Measurements from ENCODE around the gene ZNF100. TPM values are rescaled to one million over a fixed set of nuclear protein-coding genes. Genes with fewer than 3 reads are reported as not detected.
A peak's percentile ranks its signal among the peaks of the same experiment; 100 is the strongest.

Gene ZNF100
- polyA plus RNA-seq, 4 donors, result 14.1 to 24.7 (median 20.9) TPM

DNA sequence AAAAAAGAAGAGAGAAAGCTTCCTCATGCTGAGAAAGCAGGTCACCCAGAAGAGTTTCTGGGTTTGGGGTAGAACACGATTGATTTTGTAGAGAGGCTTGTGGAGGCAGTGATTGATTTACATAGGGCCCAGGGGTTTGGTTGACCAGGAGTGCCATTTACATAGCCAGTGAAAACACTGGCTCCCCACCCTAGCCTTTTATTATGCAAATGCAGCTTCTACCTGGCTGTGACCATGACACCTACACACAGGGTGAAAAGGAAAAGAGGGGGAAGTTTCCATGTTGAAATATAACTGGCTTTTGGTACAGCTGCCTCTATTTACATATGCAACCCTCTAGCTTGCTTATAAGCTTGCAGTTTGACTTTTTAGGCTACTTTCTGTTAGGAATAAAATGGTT lies 62.0 kb downstream of the ZNF100 start:
- DNase-seq (ENCODE audit: low read depth in 4 of 4, low spot score in 3 of 4), result no peak

- no peak for DNase-seq (ENCODE audit: low read depth in 4 of 4, low spot score in 3 of 4)
Observed at GRCh38 chr19:21704320-21704719, 63.1 kb downstream of the ZNF100 start.

DNA sequence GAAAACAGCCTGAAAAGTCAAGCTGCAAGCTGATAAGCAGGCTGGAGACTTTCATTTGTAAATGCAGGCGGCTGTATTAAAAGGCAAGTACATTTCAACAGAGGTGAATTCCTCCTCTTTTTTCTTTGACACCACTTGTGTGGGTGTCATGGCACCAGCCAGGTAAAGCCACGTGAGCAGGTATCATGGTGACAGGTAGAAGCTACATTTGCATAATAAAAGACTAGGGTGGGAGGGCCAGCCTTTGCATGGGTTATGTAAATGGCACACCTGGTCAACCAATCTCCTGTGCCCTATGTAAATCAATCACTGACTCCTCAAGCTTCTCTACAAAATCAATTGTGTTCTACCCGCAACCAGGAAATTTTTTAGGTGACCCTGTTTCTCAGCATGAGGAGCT lies 68.2 kb downstream of the ZNF100 start:
- DNase-seq (ENCODE audit: low read depth in 4 of 4, low spot score in 3 of 4), result no peak

GRCh38 chr19:21698215-21698614 lies 69.2 kb downstream of the ZNF100 start:
- peak; percentile 5 to 32 (median 27) for DNase-seq (ENCODE audit: low read depth in 4 of 4, low spot score in 3 of 4)

DNA sequence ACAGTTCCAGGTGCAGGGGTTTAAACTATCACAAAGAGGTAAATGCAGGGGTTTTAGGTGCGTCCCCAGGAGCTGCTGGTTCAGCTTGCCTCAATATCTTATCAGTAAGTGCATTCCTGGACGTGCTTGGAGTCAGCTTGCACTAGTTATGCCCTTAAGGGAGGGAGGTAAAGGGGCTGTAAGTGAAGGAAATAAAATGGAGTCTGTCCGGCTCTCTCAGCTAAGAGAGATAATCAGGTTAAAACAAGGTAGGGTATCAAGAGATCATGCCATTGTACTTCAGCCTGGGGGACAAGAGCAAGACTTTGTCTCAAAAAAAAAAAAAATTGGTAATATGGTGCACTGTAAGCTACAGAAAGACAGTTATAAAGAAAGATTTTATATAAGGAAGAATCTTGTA lies 69.7 kb downstream of the ZNF100 start:
- no peak for DNase-seq (ENCODE audit: low read depth in 4 of 4, low spot score in 3 of 4)

- no peak for DNase-seq (ENCODE audit: low read depth in 4 of 4, low spot score in 3 of 4)
Observed at GRCh38 chr19:21694171-21694906, 73.0 kb downstream of the ZNF100 start.

DNA sequence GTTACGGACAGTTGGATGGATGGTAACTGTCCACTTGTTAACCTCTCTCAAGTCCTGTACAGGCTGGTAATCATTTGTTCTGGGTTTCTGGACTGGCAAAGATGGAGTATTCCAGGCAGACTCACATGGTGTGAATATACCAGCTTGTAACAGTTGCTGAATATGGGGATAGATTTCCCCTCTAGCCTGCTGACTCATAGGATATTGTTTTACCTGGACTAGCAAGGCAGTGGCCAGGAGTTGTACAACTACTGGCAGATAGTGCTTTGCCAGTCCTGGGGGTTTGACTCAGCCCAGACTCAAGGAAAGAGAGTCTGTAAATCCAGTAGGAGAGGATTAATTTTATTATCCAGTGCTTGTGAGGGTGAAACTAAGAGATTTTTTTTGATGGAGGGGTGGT lies 74.0 kb downstream of the ZNF100 start:
- DNase-seq (ENCODE audit: low read depth in 4 of 4, low spot score in 3 of 4), result no peak

DNA sequence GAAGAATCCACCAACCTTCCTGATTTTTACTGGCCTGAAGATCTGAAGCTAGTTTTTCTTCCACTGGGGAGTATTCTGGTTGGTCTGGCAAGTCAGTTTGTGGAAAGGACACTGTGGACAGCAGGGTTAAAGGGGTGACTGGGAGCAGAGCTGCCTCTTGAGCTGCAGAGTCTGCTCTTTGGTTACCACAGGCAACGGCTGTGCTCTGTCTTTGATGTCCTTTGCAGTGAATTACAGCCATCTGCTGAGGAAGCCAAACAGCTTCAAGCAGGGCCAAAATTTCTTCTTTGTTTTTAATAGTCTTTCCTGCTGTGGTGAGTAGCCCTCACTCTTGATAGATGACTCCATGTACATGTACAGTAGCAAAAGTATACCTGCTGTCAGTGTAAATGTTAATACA lies 75.7 kb downstream of the ZNF100 start:
- no peak for DNase-seq (ENCODE audit: low read depth in 4 of 4, low spot score in 3 of 4)

DNA sequence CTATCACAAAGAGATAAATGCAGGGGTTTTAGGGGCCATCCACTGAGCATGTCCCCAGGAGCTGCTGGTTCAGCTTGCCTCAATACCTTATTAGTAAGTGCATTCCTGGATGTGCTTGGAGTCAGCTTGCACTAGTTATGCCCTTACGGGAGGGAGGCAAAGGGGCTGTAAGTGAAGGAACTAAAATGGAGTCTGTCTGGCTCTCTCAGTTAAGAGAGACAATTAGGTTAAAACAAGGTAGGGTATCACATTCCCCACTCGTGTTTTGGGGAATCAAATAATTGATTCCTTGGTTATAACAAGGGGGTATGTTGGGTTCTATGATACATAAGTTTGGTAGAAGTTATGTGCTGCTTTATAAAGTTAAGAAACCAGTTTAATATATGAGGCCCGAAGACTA lies 78.9 kb downstream of the ZNF100 start:
- no peak for DNase-seq (ENCODE audit: low read depth in 4 of 4, low spot score in 3 of 4)

- no peak for DNase-seq (ENCODE audit: low read depth in 4 of 4, low spot score in 3 of 4)
Observed at GRCh38 chr19:21680671-21681070, 86.7 kb downstream of the ZNF100 start.

- DNase-seq (ENCODE audit: low read depth in 4 of 4, low spot score in 3 of 4), result no peak
Observed at GRCh38 chr19:21680026-21680425, 87.4 kb downstream of the ZNF100 start.

DNA sequence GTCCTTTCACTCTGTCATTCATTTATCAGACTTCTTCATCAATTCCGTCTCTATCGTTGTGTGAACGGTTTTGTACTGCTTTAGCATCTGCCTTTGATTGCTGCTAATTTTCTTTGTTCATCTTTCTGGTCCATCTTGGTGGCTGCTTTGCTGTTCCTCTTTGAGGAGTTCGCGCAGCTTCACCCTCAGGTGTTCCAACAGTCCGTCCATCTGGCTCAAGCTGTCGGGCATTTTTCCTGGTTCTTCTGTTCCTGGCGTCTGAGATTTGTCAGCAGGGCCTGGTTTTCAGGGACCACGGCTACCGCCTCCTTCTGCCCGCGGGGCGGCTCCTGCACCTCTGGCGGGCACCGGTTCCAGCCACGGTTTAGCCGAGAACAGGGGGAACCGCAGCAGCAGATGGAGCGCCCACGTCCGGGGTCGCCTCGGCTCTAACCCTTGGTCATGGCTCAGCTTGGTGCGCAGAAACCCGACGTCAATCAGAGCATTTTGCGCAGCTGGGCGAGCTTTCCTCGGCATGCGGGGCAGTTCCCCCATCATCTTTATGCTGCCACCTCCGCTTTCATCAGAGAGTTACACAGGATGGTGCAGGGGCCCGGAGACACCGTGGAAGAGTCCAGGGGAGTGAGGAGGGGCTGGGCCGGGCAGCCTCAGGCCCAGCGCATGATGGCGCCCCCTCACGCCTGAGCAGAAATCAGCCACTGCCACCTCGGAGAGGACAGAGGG lies 89.5 kb downstream of the ZNF100 start:
- DNase-seq (ENCODE audit: low read depth in 4 of 4, low spot score in 3 of 4), result no peak

GRCh38 chr19:21674454-21674853 lies 92.9 kb downstream of the ZNF100 start:
- DNase-seq (ENCODE audit: low read depth in 4 of 4, low spot score in 3 of 4), result no peak

GRCh38 chr19:21673479-21673878 lies 93.9 kb downstream of the ZNF100 start:
- peak in 1 of 4 donors; percentile 31 for DNase-seq (ENCODE audit: low read depth in 4 of 4, low spot score in 3 of 4)

Other genes with a start within 250 kb of the ZNF100 start
- 10 to 100 TPM; 34.2 to 50.2 (median 42.5) TPM for gene ZNF43, start 68.6 kb upstream of the ZNF100 start, polyA plus RNA-seq (ENCODE audit: insufficient read length in 4 of 4)
- gene ZNF208, start 243.4 kb upstream of the ZNF100 start, polyA plus RNA-seq (ENCODE audit: insufficient read length in 4 of 4), result 10 to 100 TPM in 1 of 4 donors, 1 to 10 TPM in 3; 2.7 to 12.4 (median 5.6) TPM